Liver (tissue), 9 donors: Measurements from ENCODE around the gene SCARF1. TPM values are rescaled to one million over a fixed set of nuclear protein-coding genes. Genes with fewer than 3 reads are reported as not detected.

Experiments
- DNase-seq: peaks from one replicate; pipeline ENCODE4 v3.0.0-alpha.2; 2017; ENCODE audit warnings: low spot score
- H3K27ac ChIP-seq, 2 donors: one replicate each; pipeline ENCODE4 v1.7.0; 2013; ENCODE audit warnings: inconsistent platforms in 2 of 2, low read length in 2 of 2, control low read depth in 1 of 2, low read depth in 1 of 2, mild to moderate bottlenecking in 1 of 2
- H3K27me3 ChIP-seq, 4 donors: one replicate each; pipeline versions ENCODE4 v1.6.1 to v1.7.0; 2013; ENCODE audit warnings: low read length in 3 of 4, inconsistent platforms in 1 of 4, mild to moderate bottlenecking in 1 of 4, moderate library complexity in 1 of 4; ENCODE audit not compliant: control insufficient read depth in 4 of 4, insufficient read depth in 4 of 4
- H3K36me3 ChIP-seq, 4 donors: one replicate each; pipeline versions ENCODE4 v1.6.1 to v1.7.0; 2013; ENCODE audit warnings: low read length in 3 of 4, mild to moderate bottlenecking in 3 of 4, low read depth in 1 of 4, moderate library complexity in 1 of 4; ENCODE audit not compliant: control insufficient read depth in 4 of 4, insufficient read depth in 3 of 4
- H3K4me1 ChIP-seq, 4 donors: one replicate each; pipeline versions ENCODE4 v1.6.1 to v1.7.0; 2013; ENCODE audit warnings: low read length in 3 of 4, mild to moderate bottlenecking in 3 of 4, moderate library complexity in 1 of 4; ENCODE audit not compliant: control insufficient read depth in 4 of 4, insufficient read depth in 4 of 4
- H3K4me3 ChIP-seq, 3 donors: one replicate each; pipeline versions ENCODE4 v1.6.1 to v1.7.0; 2013; ENCODE audit warnings: low read length in 3 of 3, control low read depth in 1 of 3, low read depth in 1 of 3, mild to moderate bottlenecking in 1 of 3
- H3K9ac ChIP-seq, 2 donors: one replicate each; pipeline ENCODE4 v1.7.0; 2013; ENCODE audit warnings: low read length in 2 of 2, mild to moderate bottlenecking in 2 of 2, moderate library complexity in 2 of 2, control low read depth in 1 of 2, low read depth in 1 of 2
- H3K9me3 ChIP-seq, 4 donors: one replicate each; pipeline versions ENCODE4 v1.6.1 to v1.7.0; 2013; ENCODE audit warnings: low read length in 3 of 4; ENCODE audit not compliant: control insufficient read depth in 4 of 4
- EGR1 ChIP-seq, 2 donors: IDR thresholded peaks; 2 replicates each; pipeline ENCODE4 v1.6.1; 2016 to 2018; ENCODE audit warnings: antibody characterized with exemption in 2 of 2, low read depth in 2 of 2
- FOXA2 ChIP-seq: IDR thresholded peaks from 2 replicates; pipeline ENCODE4 v1.6.1; 2016; ENCODE audit warnings: antibody characterized with exemption
- HNF4A ChIP-seq, 2 donors: conservative IDR thresholded peaks; 2 replicates each; pipeline ENCODE4 v1.6.1; 2016; ENCODE audit warnings: antibody characterized with exemption in 2 of 2, mild to moderate bottlenecking in 2 of 2
- JUND ChIP-seq, 2 donors: IDR thresholded peaks; 2 replicates each; pipeline ENCODE4 v1.6.1; 2016; ENCODE audit warnings: antibody characterized with exemption in 2 of 2
- MAX ChIP-seq: IDR thresholded peaks from 2 replicates; pipeline ENCODE4 v1.6.1; 2016; ENCODE audit warnings: antibody characterized with exemption
- NR2F2 ChIP-seq: IDR thresholded peaks from 2 replicates; pipeline ENCODE4 v1.6.1; 2016; ENCODE audit warnings: antibody characterized with exemption
- REST ChIP-seq: IDR thresholded peaks from 2 replicates; pipeline ENCODE4 v1.6.1; 2016; ENCODE audit warnings: antibody characterized with exemption, mild to moderate bottlenecking
- RXRA ChIP-seq, 2 donors: IDR thresholded peaks; 2 replicates each; pipeline ENCODE4 v1.6.1; 2017 to 2018; ENCODE audit warnings: antibody characterized with exemption in 2 of 2, mild to moderate bottlenecking in 1 of 2
- YY1 ChIP-seq: IDR thresholded peaks from 2 replicates; pipeline ENCODE4 v1.6.1; 2016; ENCODE audit warnings: antibody characterized with exemption, mild to moderate bottlenecking
- ZBTB33 ChIP-seq: IDR thresholded peaks from 2 replicates; pipeline ENCODE4 v1.6.1; 2016; ENCODE audit warnings: antibody characterized with exemption
- WGBS: extraction: QIAGEN DNeasy Blood & Tissue Kit; methylation state at CpG from one replicate; pipeline ENCODE4 v1.1.7; 2013; 5-methylcytosine and 5-hydroxymethylcytosine counted together
- polyA plus RNA-seq, 2 donors: library from polyadenylated mRNA; stranded (reverse) in 1 of 2; unstranded in 1 of 2; fragments of 200-250 nt in 1 of 2; fragments of >200 nt in 1 of 2; fragmentation: Nextera tagmentation in 1 of 2; extraction: Ambion mirVana in 1 of 2; gene quantifications; one replicate each; pipeline versions ENCODE4 v1.2.1 to v1.2.3, GENCODE V29; 2013 to 2015
- total RNA-seq, 2 donors: library from RNA; depleted of rRNA; stranded (reverse); fragments of >200 nt; gene quantifications; one replicate each; pipeline ENCODE4 v1.2.3, GENCODE V29; 2014
- donor health status: healthy.
- donor health status: healthy.
- donor health status: healthy.
- donor health status: healthy.
- donor health status: healthy.

Gene SCARF1
- total and polyA plus RNA-seq, 4 donors, result 1.3 to 11.9 (median 8.4) TPM

GRCh38 chr17:1590747-1591473 lies 54.6 kb downstream of the SCARF1 start:
- 87% methylated on average over 38 of the region's 38 CpGs for WGBS
- Histone ChIP-seq H3K9ac (no peak overlapping the region), H3K27ac (peak overlapping the region in 1 of 2 donors; percentile 48), H3K4me3 (no peak overlapping the region), H3K9me3 (no peaks in the 10 kb centered on the region), H3K4me1 (peaks cover 0 to 4% (median 0%) of the 10 kb centered on the region in 4 donors), H3K27me3 (no peaks in the 10 kb centered on the region), H3K36me3 (no peaks in the 10 kb centered on the region)
- DNase-seq, result no peak
- TF ChIP-seq NR2F2 (no peak), EGR1 (IDR thresholded peaks at IDR 0.05; ENCODE audit: low read depth in 2 of 2) (no peak), JUND (IDR thresholded peaks at IDR 0.05) (no peak), RXRA (IDR thresholded peaks at IDR 0.05) (no peak), FOXA2 (no peak), HNF4A (conservative IDR thresholded peaks at IDR 0.05) (no peak), ZBTB33 (no peak), MAX (no peak)

- H3K36me3 ChIP-seq, result no peaks in the 10 kb centered on the region
- H3K9ac ChIP-seq, result no peak overlapping the region
- WGBS, result 54% methylated on average over 19 of the region's 19 CpGs
- no peaks in the 10 kb centered on the region for H3K27me3 ChIP-seq
- no peak overlapping the region for H3K4me3 ChIP-seq
- H3K27ac ChIP-seq, result peak overlapping the region; percentile 29 to 48
- peaks cover 0 to 4% (median 0%) of the 10 kb centered on the region in 4 donors for H3K4me1 ChIP-seq
- no peak for TF ChIP-seq REST
- TF ChIP-seq YY1, result no peak
- TF ChIP-seq JUND (IDR thresholded peaks at IDR 0.05), result peak in 1 of 2 donors; percentile 40
- no peaks in the 10 kb centered on the region for H3K9me3 ChIP-seq
- no peak for DNase-seq
Measured at GRCh38 chr17:1590029-1590746, 55.3 kb downstream of the SCARF1 start.
